Ishikawa (cell line): ENCODE measurements around the gene THEM4.

Source experiments
- CEBPB ChIP-seq: IDR thresholded peaks from 2 replicates; pipeline ENCODE4 v1.6.1; 2012
- EGR1 ChIP-seq: IDR thresholded peaks from 2 replicates; pipeline ENCODE4 v1.6.1; 2012
- RAD21 ChIP-seq: IDR thresholded peaks from 2 replicates; pipeline ENCODE4 v1.6.1; 2012; ENCODE audit warnings: low read depth
- TAF1 ChIP-seq: IDR thresholded peaks from 2 replicates; pipeline ENCODE4 v1.6.1; 2012; ENCODE audit warnings: low read depth, mild to moderate bottlenecking
- TF ChIP-seq, protein P1 (sequence below): IDR thresholded peaks from 2 replicates; pipeline ENCODE4 v1.6.1; 2012
- TF ChIP-seq, protein P2 (sequence below): IDR thresholded peaks from 2 replicates; pipeline ENCODE4 v1.6.1; 2012; ENCODE audit warnings: low read depth, mild to moderate bottlenecking

DNA sequence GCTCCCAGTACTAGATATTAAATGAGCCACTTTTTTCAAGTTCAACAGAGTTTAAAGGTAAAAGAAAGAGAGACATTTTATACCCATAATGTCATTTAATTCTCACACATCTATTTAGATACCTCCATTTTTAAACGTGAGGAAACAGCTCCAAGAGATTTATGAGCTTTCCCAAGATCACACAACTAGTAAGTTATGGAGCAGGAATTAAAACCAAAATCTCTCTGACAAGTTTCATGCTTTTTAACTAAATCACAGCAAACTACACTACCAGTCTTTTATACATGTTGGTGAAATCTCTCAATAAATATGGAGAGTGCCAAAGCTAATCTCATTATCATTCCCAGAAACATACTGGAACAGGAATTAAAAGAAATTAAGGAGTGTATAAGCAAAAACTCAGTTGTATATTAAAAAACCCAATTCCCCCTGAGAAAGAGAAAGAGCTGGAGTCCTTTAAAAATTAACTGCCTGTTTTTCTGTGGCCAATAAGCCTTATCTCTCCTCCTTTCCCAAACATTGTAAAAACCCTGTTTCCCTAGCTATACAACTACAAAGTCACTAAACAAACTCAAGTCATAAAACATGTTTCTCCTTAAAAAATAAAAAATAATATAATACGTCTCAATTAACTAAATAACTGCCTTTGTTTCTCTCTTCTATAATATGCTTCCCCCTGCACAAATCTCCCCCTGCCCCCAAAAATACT is 26.7 kb upstream of the THEM4 start:
- TF ChIP-seq EGR1 (no peak), RAD21 (no peak), CEBPB (no peak), TAF1 (no peak)
- TF ChIP-seq, protein P1, sequence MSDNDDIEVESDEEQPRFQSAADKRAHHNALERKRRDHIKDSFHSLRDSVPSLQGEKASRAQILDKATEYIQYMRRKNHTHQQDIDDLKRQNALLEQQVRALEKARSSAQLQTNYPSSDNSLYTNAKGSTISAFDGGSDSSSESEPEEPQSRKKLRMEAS: no peak
- TF ChIP-seq, protein P2, sequence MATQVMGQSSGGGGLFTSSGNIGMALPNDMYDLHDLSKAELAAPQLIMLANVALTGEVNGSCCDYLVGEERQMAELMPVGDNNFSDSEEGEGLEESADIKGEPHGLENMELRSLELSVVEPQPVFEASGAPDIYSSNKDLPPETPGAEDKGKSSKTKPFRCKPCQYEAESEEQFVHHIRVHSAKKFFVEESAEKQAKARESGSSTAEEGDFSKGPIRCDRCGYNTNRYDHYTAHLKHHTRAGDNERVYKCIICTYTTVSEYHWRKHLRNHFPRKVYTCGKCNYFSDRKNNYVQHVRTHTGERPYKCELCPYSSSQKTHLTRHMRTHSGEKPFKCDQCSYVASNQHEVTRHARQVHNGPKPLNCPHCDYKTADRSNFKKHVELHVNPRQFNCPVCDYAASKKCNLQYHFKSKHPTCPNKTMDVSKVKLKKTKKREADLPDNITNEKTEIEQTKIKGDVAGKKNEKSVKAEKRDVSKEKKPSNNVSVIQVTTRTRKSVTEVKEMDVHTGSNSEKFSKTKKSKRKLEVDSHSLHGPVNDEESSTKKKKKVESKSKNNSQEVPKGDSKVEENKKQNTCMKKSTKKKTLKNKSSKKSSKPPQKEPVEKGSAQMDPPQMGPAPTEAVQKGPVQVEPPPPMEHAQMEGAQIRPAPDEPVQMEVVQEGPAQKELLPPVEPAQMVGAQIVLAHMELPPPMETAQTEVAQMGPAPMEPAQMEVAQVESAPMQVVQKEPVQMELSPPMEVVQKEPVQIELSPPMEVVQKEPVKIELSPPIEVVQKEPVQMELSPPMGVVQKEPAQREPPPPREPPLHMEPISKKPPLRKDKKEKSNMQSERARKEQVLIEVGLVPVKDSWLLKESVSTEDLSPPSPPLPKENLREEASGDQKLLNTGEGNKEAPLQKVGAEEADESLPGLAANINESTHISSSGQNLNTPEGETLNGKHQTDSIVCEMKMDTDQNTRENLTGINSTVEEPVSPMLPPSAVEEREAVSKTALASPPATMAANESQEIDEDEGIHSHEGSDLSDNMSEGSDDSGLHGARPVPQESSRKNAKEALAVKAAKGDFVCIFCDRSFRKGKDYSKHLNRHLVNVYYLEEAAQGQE: no peak
